ENCODE results near the gene NIPAL4.

Gene NIPAL4

GRCh38 chr5:157486861-157487260 is 26.8 kb downstream of the NIPAL4 start:
- no peak overlapping the region for H3K27ac ChIP-seq
- no peak for TF ChIP-seq CTCF (conservative IDR thresholded peaks at IDR 0.05)

- no peak overlapping the region for H3K27ac ChIP-seq
- TF ChIP-seq CTCF (conservative IDR thresholded peaks at IDR 0.05) (no peak), ZFX (IDR thresholded peaks at IDR 0.05) (no peak)
Measured at GRCh38 chr5:157487358-157487757, 27.3 kb downstream of the NIPAL4 start.

GRCh38 chr5:157491471-157491995 is 31.5 kb downstream of the NIPAL4 start:
- no peak for TF ChIP-seq ZFX (IDR thresholded peaks at IDR 0.05)
- TF ChIP-seq CTCF (conservative IDR thresholded peaks at IDR 0.05): no peak
- no peak overlapping the region for H3K27ac ChIP-seq

GRCh38 chr5:157492886-157493285 is 32.9 kb downstream of the NIPAL4 start:
- H3K27ac ChIP-seq: no peak overlapping the region
- TF ChIP-seq CTCF (conservative IDR thresholded peaks at IDR 0.05) (no peak), ZFX (IDR thresholded peaks at IDR 0.05) (no peak)

GRCh38 chr5:157494178-157494832 is 34.3 kb downstream of the NIPAL4 start:
- no peak overlapping the region for H3K27ac ChIP-seq

GRCh38 chr5:157496864-157497263 is 36.9 kb downstream of the NIPAL4 start:
- TF ChIP-seq ZFX (IDR thresholded peaks at IDR 0.05) (no peak), CTCF (conservative IDR thresholded peaks at IDR 0.05) (no peak)
- no peak overlapping the region for H3K27ac ChIP-seq

More at GRCh38 chr5:157494178-157494832, 34.3 kb downstream of the NIPAL4 start:
- no peak for TF ChIP-seq CTCF (conservative IDR thresholded peaks at IDR 0.05)
- no peak for TF ChIP-seq ZFX (IDR thresholded peaks at IDR 0.05)

GRCh38 chr5:157497875-157498611 is 38.0 kb downstream of the NIPAL4 start:
- TF ChIP-seq CTCF (conservative IDR thresholded peaks at IDR 0.05) (no peak), ZFX (IDR thresholded peaks at IDR 0.05) (no peak)
- H3K27ac ChIP-seq: no peak overlapping the region
